ENCODE results near the gene PEMT. TPM values are rescaled to one million over a fixed set of nuclear protein-coding genes. Genes with fewer than 3 reads are reported as not detected.

PEMT gene
- total RNA-seq, 1 experiment from 2014 or later: 29.5 TPM

DNA sequence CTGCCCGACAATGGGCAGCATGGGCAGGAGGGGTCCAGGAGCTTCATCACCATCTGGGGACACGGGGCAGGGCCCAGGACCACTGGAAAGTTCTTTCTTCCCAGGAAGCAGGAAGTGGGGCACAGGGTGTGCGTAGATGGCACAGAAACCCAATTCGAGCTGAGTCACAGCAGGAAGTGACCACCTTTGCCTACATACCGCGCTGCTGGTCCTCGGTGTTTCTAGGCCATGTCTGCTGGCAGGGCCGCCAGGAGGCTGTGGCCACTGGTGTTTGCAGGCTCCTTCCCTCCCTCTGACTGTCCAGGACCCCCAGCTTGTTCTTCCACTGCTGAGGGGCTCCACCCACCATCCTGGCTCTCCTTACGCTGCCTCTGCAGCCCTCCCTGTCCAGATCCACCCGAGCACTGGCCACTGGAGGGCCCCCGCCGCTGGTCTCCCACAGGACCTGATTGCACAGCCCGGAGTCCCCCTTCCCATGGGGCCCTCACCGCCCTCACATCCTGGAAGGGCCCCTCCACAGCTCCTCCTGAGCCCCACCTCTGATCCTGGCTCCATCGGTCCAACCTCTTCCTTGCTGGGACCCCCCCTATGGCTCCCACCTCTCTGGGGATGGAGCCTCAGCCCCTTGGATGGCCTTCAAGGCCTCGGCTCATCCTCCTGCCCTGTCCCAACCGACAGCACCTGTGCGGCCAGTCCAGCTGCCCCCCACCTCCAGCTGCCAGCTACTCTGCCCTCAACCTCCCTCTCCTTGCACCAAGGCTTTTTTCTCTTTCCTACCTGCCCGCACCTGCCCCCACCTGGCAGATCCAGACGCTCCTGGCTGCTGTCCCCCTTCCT, 80.8 kb downstream of the PEMT start:
- Mint-ChIP-seq H3K27me3 (ENCODE audit: insufficient read depth, unreplicated experiment) (no peaks in the 10 kb centered on the region), H3K9me3 (ENCODE audit: unreplicated experiment) (no peaks in the 10 kb centered on the region), H3K36me3 (ENCODE audit: insufficient read depth, unreplicated experiment) (no peaks in the 10 kb centered on the region), H3K4me1 (ENCODE audit: low read depth, unreplicated experiment) (no peaks in the 10 kb centered on the region), H3K27ac (ENCODE audit: unreplicated experiment) (peak overlapping the region; percentile 19), H3K4me3 (ENCODE audit: unreplicated experiment) (no peak overlapping the region)
- BruUV-seq (replicated peaks): no TSS peak
- H3K36me3 ChIP-seq (ENCODE audit: control insufficient read depth, insufficient read depth, low read length): no peaks in the 10 kb centered on the region
- H3K27me3 ChIP-seq (replicated peaks; ENCODE audit: control insufficient read depth, insufficient read depth, low read length): no peaks in the 10 kb centered on the region
- CTCF ChIA-PET: no interaction called here
- no peak overlapping the region for H3K4me3 ChIP-seq (ENCODE audit: low read depth, low read length)
- TF ChIP-seq, protein P1, sequence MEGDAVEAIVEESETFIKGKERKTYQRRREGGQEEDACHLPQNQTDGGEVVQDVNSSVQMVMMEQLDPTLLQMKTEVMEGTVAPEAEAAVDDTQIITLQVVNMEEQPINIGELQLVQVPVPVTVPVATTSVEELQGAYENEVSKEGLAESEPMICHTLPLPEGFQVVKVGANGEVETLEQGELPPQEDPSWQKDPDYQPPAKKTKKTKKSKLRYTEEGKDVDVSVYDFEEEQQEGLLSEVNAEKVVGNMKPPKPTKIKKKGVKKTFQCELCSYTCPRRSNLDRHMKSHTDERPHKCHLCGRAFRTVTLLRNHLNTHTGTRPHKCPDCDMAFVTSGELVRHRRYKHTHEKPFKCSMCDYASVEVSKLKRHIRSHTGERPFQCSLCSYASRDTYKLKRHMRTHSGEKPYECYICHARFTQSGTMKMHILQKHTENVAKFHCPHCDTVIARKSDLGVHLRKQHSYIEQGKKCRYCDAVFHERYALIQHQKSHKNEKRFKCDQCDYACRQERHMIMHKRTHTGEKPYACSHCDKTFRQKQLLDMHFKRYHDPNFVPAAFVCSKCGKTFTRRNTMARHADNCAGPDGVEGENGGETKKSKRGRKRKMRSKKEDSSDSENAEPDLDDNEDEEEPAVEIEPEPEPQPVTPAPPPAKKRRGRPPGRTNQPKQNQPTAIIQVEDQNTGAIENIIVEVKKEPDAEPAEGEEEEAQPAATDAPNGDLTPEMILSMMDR (IDR thresholded peaks at IDR 0.05; ENCODE audit: insufficient read depth in 1 of 2, low read depth in 1 of 2, low read length in 1 of 2, severe bottlenecking in 1 of 2, unreplicated experiment in 1 of 2): no peak
- no peaks in the 10 kb centered on the region for H3K4me1 ChIP-seq
- H3K9me3 ChIP-seq: no peaks in the 10 kb centered on the region
- intact Hi-C loops (cut with micrococcal nuclease; ENCODE audit: unreplicated experiment): no loop called here
- DNase-seq: no peak
- POLR2A ChIA-PET: interaction anchor here (0.6 kb wide), 1 partner anchor 235 kb away, joined by 3 read pairs; no protein-coding TSS in a partner anchor

GRCh38 chr17:17509601-17510425, 81.7 kb downstream of the PEMT start:
- no peak overlapping the region for H3K4me3 ChIP-seq (ENCODE audit: low read depth, low read length)
- H3K36me3 Mint-ChIP-seq (ENCODE audit: insufficient read depth, unreplicated experiment): no peaks in the 10 kb centered on the region
- H3K4me1 ChIP-seq: no peaks in the 10 kb centered on the region
- intact Hi-C loops (cut with micrococcal nuclease; ENCODE audit: unreplicated experiment): no loop called here
- no peaks in the 10 kb centered on the region for H3K36me3 ChIP-seq (ENCODE audit: control insufficient read depth, insufficient read depth, low read length)
- H3K9me3 ChIP-seq: no peaks in the 10 kb centered on the region
- BruUV-seq (replicated peaks): no TSS peak
- TF ChIP-seq, protein P1 (IDR thresholded peaks at IDR 0.05; ENCODE audit: insufficient read depth in 1 of 2, low read depth in 1 of 2, low read length in 1 of 2, severe bottlenecking in 1 of 2, unreplicated experiment in 1 of 2): no peak
- peak in 1 of 2 experiments; percentile 32 for DNase-seq
- H3K4me3 Mint-ChIP-seq (ENCODE audit: unreplicated experiment): no peak overlapping the region
- no peaks in the 10 kb centered on the region for H3K4me1 Mint-ChIP-seq (ENCODE audit: low read depth, unreplicated experiment)
- no peaks in the 10 kb centered on the region for H3K27me3 Mint-ChIP-seq (ENCODE audit: insufficient read depth, unreplicated experiment)
- H3K9me3 Mint-ChIP-seq (ENCODE audit: unreplicated experiment): no peaks in the 10 kb centered on the region
- ChIA-PET CTCF (interaction anchor here (0.7 kb wide), 1 partner anchor 10 kb away, joined by 3 read pairs; no protein-coding TSS in a partner anchor), POLR2A (interaction anchor here (0.6 to 1.2 kb wide), 2 partner anchors 13 to 234 kb away, joined by 3 to 4 read pairs; no protein-coding TSS in a partner anchor)
- H3K27ac Mint-ChIP-seq (ENCODE audit: unreplicated experiment): peak overlapping the region; percentile 66
- H3K27me3 ChIP-seq (replicated peaks; ENCODE audit: control insufficient read depth, insufficient read depth, low read length): no peaks in the 10 kb centered on the region
